T-helper 2 cell treated with Interferon-gamma antibody and Interleukin-4, amounts not matched to agents 5 μg/mL and 100 μg/mL, for 36 hours (primary cell): Measurements from ENCODE around the gene RASAL3.

ENCODE experiments used
- DNase-seq: peaks from one replicate; pipeline ENCODE4 v3.0.0; 2021; ENCODE audit warnings: low spot score
- H3K27ac Mint-ChIP-seq: one replicate; pipeline ENCODE4 v1.8.0; 2021; ENCODE audit warnings: mild to moderate bottlenecking, mixed read lengths
- H3K27me3 Mint-ChIP-seq: one replicate; pipeline ENCODE4 v1.8.0; 2021; ENCODE audit warnings: low read depth, mixed read lengths
- H3K36me3 Mint-ChIP-seq: one replicate; pipeline ENCODE4 v1.8.0; 2021; ENCODE audit warnings: low read depth, mixed read lengths
- H3K4me1 Mint-ChIP-seq: one replicate; pipeline ENCODE4 v1.8.0; 2021; ENCODE audit warnings: low read depth, mixed read lengths
- H3K4me3 Mint-ChIP-seq: one replicate; pipeline ENCODE4 v1.8.0; 2022; ENCODE audit warnings: mild to moderate bottlenecking, moderate library complexity, mixed read lengths
- H3K9me3 Mint-ChIP-seq: one replicate; pipeline ENCODE4 v1.8.0; 2021; ENCODE audit warnings: mixed read lengths

RASAL3 gene

GRCh38 chr19:15448778-15449619 lies 15.3 kb downstream of the RASAL3 start:
- H3K4me1 Mint-ChIP-seq, result peaks cover 6% of the 10 kb centered on the region
- peak overlapping the region; percentile 64 for H3K27ac Mint-ChIP-seq
- DNase-seq, result no peak
- no peaks in the 10 kb centered on the region for H3K9me3 Mint-ChIP-seq
- peaks cover 42% of the 10 kb centered on the region for H3K36me3 Mint-ChIP-seq
- H3K27me3 Mint-ChIP-seq, result no peaks in the 10 kb centered on the region
- peak overlapping the region; percentile 62 for H3K4me3 Mint-ChIP-seq

- Mint-ChIP-seq H3K4me3 (peak overlapping the region; percentile 62), H3K27ac (peak overlapping the region; percentile 12), H3K9me3 (no peaks in the 10 kb centered on the region), H3K4me1 (peaks cover 6% of the 10 kb centered on the region), H3K27me3 (no peaks in the 10 kb centered on the region), H3K36me3 (peaks cover 34% of the 10 kb centered on the region)
- no peak for DNase-seq
These were observed 16.1 kb downstream of the RASAL3 start for GRCh38 chr19:15448044-15448777.

GRCh38 chr19:15447057-15447456 lies 17.3 kb downstream of the RASAL3 start:
- no peak overlapping the region for H3K4me3 Mint-ChIP-seq
- no peaks in the 10 kb centered on the region for H3K9me3 Mint-ChIP-seq
- peaks cover 6% of the 10 kb centered on the region for H3K4me1 Mint-ChIP-seq
- peaks cover 29% of the 10 kb centered on the region for H3K36me3 Mint-ChIP-seq
- no peak for DNase-seq
- H3K27me3 Mint-ChIP-seq, result no peaks in the 10 kb centered on the region
- H3K27ac Mint-ChIP-seq, result no peak overlapping the region

DNA sequence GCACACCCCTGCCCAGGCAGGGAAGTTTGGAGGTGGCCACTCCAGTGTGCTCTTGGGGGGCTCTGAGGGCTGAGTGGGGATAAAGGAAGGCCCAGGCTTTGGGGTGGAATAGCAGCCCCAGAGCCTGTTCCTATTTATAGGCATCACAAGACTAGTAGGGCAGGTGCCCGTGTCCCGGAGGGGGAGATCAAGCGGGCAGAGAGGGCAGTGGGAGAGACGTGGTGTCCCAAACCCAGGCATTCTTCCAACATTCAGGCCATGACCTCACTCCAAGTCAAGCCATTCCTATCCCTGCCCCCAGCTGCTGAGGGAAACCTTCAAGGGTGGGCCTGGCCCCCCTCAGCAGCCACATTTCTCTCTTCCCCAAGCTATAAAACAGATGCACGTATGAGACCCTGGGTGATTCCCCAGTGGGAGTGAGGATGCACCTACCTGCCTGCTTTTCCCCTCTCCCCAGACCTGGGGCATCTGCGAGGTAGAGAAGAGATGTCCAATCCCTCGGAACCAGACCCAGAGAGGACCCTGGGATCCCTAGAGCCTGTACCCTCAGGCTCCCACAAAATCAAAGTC lies 18.5 kb downstream of the RASAL3 start:
- H3K4me3 Mint-ChIP-seq, result no peak overlapping the region
- peaks cover 6% of the 10 kb centered on the region for H3K4me1 Mint-ChIP-seq
- H3K27ac Mint-ChIP-seq, result no peak overlapping the region
- H3K36me3 Mint-ChIP-seq, result peaks cover 18% of the 10 kb centered on the region
- DNase-seq, result no peak
- no peaks in the 10 kb centered on the region for H3K27me3 Mint-ChIP-seq
- no peaks in the 10 kb centered on the region for H3K9me3 Mint-ChIP-seq

- no peaks in the 10 kb centered on the region for H3K27me3 Mint-ChIP-seq
- DNase-seq, result no peak
- H3K27ac Mint-ChIP-seq, result no peak overlapping the region
- no peaks in the 10 kb centered on the region for H3K9me3 Mint-ChIP-seq
- H3K36me3 Mint-ChIP-seq, result peaks cover 11% of the 10 kb centered on the region
- peaks cover under 1% of the 10 kb centered on the region for H3K4me1 Mint-ChIP-seq
- no peak overlapping the region for H3K4me3 Mint-ChIP-seq
These were observed 19.1 kb downstream of the RASAL3 start for GRCh38 chr19:15445227-15445605.

DNA sequence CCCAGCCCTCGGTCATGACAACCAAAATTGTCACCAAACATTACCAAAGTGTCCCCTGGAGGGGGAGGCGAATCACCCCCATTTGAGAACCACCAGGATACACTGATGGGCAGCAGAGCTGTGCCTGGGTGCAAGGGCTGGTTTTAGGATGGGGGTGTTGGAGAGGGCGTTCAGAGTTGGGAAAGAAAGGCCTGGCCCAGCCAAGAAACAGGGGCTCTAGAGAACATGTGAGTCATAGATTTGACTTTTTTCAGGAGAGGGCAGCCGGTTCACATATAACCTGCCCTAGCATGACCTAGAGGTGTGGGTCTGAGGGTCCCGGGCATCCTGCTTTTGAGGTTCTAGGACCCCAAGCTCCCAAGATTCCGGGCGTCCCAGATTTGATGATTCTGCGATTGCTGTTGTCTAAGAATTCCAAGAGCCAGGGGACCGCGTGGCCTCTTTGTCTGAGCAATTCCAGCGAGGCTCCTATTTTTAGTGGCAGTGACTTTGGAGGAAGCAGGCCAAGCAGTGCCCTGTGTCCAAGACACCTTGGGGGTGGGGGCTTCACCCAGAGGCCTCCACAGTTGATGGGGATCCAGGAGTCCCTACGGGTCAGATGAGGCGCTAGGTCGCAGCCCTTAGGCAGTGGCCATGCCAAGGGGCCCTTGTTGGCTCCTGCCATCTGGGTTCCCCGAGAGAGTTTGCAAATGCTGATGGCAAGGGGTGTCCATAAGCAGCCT lies 19.7 kb downstream of the RASAL3 start:
- H3K27ac Mint-ChIP-seq, result no peak overlapping the region
- H3K36me3 Mint-ChIP-seq, result peaks cover 10% of the 10 kb centered on the region
- DNase-seq, result no peak
- no peak overlapping the region for H3K4me3 Mint-ChIP-seq
- no peaks in the 10 kb centered on the region for H3K4me1 Mint-ChIP-seq
- no peaks in the 10 kb centered on the region for H3K27me3 Mint-ChIP-seq
- no peaks in the 10 kb centered on the region for H3K9me3 Mint-ChIP-seq

DNA sequence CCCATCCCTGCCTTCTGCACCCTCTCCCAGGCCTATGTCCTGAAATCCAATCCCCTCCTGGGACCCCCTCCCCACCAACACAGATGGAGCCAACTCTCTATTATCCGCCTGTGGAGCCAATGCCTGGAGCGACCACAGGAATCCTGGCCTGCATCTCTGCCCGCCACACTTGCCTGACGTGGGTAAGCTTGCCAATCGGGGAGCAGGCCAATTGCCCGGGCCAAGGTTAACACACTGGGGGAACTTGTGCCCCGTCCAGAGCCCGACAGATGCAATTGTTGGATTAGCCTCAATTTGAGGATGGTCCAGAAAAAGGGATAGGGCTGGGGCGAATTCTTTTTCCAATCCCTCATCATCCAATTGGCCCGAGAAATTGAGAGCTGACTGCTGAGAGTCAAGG lies 20.5 kb downstream of the RASAL3 start:
- H3K4me1 Mint-ChIP-seq, result no peaks in the 10 kb centered on the region
- no peak overlapping the region for H3K4me3 Mint-ChIP-seq
- DNase-seq, result no peak
- H3K27me3 Mint-ChIP-seq, result no peaks in the 10 kb centered on the region
- H3K9me3 Mint-ChIP-seq, result no peaks in the 10 kb centered on the region
- no peak overlapping the region for H3K27ac Mint-ChIP-seq
- peaks cover 10% of the 10 kb centered on the region for H3K36me3 Mint-ChIP-seq

- no peak for DNase-seq
- Mint-ChIP-seq H3K36me3 (peaks cover 7% of the 10 kb centered on the region), H3K4me3 (no peak overlapping the region), H3K4me1 (no peaks in the 10 kb centered on the region), H3K27ac (no peak overlapping the region), H3K27me3 (no peaks in the 10 kb centered on the region), H3K9me3 (no peaks in the 10 kb centered on the region)
These were observed 21.0 kb downstream of the RASAL3 start for GRCh38 chr19:15443325-15443724.

GRCh38 chr19:15442142-15442920 lies 22.0 kb downstream of the RASAL3 start:
- Mint-ChIP-seq H3K27me3 (no peaks in the 10 kb centered on the region), H3K4me3 (no peak overlapping the region), H3K27ac (no peak overlapping the region), H3K4me1 (no peaks in the 10 kb centered on the region), H3K36me3 (peaks cover 3% of the 10 kb centered on the region), H3K9me3 (no peaks in the 10 kb centered on the region)
- DNase-seq, result no peak

DNA sequence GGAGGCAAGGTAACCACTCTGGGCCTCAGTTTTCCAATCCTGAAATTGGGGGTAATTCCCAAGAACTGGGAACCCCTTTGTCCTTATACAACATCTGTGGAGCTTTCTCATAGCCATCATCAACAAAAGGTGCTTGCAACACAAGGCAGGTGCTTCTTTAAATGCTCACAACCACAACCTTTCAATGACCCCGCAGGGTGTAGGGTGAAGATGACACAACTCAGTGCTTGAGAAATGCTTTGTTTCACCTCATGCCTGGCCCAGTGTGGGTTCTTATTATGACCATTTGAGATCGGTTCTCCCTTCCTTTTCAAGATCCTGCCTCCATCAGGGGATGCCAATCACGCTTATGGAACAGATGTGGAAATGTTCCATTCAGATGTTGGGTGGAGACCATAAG lies 23.0 kb downstream of the RASAL3 start:
- H3K4me1 Mint-ChIP-seq, result peaks cover under 1% of the 10 kb centered on the region
- H3K27ac Mint-ChIP-seq, result no peak overlapping the region
- no peaks in the 10 kb centered on the region for H3K36me3 Mint-ChIP-seq
- DNase-seq, result no peak
- H3K27me3 Mint-ChIP-seq, result no peaks in the 10 kb centered on the region
- H3K4me3 Mint-ChIP-seq, result no peak overlapping the region
- no peaks in the 10 kb centered on the region for H3K9me3 Mint-ChIP-seq

GRCh38 chr19:15439821-15440641 lies 24.3 kb downstream of the RASAL3 start:
- no peaks in the 10 kb centered on the region for H3K9me3 Mint-ChIP-seq
- no peaks in the 10 kb centered on the region for H3K27me3 Mint-ChIP-seq
- H3K4me3 Mint-ChIP-seq, result no peak overlapping the region
- H3K36me3 Mint-ChIP-seq, result no peaks in the 10 kb centered on the region
- H3K4me1 Mint-ChIP-seq, result peaks cover 2% of the 10 kb centered on the region
- H3K27ac Mint-ChIP-seq, result no peak overlapping the region
- DNase-seq, result no peak

DNA sequence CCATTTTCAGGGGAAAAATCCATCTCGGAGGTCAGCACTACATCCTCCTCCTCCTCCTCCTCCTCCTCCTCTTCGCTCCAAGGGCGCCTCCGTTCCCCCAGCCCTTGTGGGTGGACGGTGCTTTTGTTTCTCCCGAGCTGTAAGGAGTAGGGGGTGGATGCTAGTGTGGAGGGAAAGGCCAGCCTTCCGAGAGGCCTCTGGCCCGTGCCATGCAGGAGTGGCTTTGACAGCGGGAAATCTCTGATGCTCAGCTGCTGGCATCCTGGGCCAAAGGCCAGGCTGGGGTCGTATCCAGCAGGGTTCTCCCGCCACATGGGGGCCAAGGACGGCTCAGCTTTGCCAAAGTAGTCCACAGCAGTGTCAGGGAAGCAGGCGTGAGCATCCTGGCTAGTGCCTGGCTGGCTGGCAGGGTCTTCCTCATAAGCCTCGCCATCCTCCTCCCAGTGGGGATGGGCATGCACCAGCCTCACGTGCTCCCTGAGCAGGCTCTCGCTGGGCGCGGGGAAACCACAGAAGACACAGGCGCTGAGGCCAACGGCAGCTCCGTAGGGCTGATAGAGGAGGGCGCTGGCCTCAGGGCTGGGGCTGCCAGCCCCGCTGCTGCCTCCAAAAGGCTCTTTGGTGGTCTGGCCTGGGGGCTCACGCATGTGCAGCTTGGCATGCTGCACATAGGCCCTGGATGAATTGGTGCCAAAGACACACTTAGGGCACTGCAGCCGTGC lies 25.1 kb downstream of the RASAL3 start:
- H3K27me3 Mint-ChIP-seq, result no peaks in the 10 kb centered on the region
- DNase-seq, result no peak

More for the DNA sequence above, 25.1 kb downstream of the RASAL3 start:
- no peaks in the 10 kb centered on the region for H3K36me3 Mint-ChIP-seq
- H3K4me1 Mint-ChIP-seq, result peaks cover 2% of the 10 kb centered on the region
- H3K27ac Mint-ChIP-seq, result no peak overlapping the region
- no peak overlapping the region for H3K4me3 Mint-ChIP-seq
- no peaks in the 10 kb centered on the region for H3K9me3 Mint-ChIP-seq
